HG03196 (cell line): Measurements from ENCODE around the gene PRRT2.
"Not testable (repeated sequence)": the region's sequence is repeated elsewhere in the genome, so short reads cannot be mapped to it uniquely, and the experiment has no call there.

Experiments
- ATAC-seq: cut with Tn5 transposase; IDR thresholded peaks from one replicate; pipeline ENCODE4 v1.9.1; 2021; ENCODE audit not compliant: unreplicated experiment

Gene PRRT2

GRCh38 chr16:29790949-29791844 is 20.8 kb upstream of the PRRT2 start:
- ATAC-seq = no peak

DNA sequence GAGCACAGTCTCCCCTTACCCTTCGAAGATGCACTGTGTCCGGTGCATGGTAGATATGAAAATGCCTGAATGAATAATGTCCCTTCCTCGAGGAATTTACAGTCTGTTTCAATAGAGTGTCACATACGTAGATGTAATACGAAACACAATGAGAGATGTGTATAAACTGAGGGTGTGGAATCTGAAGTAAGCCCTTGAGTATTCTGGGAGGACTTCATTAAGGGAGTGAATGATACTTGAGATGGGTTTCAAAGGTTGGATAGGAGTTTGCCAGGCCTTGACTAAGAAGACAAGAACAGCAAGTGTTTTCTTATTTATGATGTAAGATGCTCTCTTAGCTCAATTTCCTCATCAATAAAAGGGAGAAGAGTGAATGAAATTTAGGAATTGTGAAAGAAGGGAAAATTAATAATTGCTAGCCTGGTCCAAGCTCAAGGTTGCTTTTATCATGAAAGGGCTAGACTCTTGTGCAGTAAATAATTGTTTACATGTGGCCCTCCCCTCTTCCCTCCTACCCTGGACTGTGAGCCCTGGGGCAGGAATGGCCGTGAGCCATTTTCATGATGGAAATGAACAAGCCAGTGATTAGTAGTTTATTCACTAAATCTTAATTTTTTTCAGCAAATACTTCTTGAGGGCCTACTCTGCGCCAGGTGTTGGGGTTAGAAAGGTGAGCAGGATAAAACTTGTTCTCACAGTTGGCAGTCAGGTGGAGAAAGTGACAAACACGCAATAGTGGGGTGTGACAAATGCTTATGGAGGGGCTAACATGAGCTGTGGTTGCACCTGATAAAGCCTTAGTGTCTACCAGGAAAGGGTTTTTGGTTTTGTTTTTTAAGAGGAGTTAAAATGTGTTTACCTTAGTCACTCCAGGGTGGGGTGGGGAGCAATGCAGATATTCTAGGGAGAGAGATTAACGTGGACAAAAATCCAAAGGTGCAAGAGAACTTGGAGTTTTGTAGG is 19.9 kb upstream of the PRRT2 start:
- ATAC-seq = no peak

DNA sequence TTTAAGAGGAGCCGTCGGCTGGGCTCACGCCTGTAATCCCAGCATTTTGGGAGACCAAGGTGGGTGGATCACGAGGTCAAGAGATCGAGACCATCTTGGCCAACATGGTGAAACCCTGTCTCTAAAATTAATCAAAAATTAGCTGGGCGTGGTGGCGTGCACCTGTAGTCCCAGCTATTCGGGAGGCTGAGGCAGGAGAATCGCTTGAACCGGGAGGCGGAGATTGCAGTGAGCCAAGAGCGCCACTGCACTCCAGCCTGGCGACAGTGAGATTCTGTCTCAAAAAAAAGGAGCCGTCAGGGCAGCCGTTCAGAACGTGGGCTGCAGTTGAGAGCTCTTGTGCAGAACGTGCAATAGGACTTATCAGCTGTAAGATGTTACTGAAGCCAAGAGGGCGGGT is 18.8 kb upstream of the PRRT2 start:
- ATAC-seq = not testable (repeated sequence)

- no peak for ATAC-seq
Observed at GRCh38 chr16:29794231-29794710, 17.7 kb upstream of the PRRT2 start.

GRCh38 chr16:29802416-29802935 is 9.5 kb upstream of the PRRT2 start:
- ATAC-seq = no peak

DNA sequence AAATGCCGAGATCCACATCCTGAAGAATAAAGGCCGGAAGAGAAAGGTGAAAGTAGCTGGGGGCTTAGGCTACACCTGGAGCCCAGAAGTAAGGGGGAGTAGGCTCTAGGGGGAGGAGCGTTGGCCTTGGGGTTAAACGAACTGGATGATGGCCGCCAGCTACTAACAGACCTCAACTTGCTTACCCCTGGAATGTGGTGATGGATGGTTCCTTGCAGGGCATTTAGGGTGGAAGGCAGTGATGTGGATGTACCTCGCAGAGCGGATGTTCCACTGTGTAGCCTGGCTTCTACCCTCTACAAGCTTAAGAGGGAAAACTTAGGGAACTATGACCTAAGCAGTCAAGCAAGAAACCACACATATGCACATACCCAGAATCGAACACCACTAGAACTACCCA is 8.0 kb upstream of the PRRT2 start:
- ATAC-seq = no peak

- peak; percentile 0 for ATAC-seq
Observed at GRCh38 chr16:29804455-29805231, 7.3 kb upstream of the PRRT2 start.

DNA sequence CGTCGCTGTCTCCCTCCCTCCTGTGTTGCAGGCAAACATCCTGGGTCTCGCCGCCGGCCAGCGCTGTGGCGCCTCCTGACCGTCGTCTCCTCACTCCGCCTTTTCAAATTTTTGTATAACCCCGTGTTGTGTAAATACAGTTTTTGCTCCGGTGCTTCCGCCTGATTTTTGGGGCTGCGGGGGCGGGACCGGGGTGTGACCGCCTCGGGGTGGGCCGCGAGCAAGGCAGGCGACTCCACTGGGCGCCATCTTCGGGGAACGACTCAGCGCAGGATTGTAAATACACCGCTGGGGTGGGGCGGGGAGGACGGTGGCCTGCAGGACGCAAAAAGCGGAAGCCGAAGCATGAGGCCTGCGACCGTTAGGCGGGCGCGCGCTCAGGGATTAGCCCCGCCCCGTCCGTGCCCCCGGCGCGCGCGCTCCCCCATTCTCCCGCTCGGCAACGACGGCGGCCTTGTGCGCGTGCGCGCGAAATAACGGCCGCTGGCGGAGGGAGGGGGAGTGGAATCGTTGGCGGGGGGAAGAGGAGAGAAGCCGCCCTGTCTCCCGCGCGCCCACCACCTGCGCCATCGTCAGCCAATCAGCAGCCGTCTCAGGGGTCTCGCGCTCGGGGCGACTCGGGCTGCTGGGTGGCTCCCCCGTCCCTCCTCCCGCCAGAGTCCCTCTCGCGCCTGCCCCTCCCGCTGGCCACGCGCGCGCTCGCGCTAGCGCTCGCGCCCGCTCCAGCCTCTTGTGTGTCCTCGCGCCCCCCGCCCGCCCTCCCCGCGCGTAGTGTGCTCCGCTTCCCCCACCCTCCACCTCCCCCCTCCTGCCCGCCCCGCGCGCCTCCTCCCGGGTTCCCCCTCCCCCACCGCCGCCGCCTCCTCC is 6.5 kb upstream of the PRRT2 start:
- ATAC-seq = peak; percentile 51

DNA sequence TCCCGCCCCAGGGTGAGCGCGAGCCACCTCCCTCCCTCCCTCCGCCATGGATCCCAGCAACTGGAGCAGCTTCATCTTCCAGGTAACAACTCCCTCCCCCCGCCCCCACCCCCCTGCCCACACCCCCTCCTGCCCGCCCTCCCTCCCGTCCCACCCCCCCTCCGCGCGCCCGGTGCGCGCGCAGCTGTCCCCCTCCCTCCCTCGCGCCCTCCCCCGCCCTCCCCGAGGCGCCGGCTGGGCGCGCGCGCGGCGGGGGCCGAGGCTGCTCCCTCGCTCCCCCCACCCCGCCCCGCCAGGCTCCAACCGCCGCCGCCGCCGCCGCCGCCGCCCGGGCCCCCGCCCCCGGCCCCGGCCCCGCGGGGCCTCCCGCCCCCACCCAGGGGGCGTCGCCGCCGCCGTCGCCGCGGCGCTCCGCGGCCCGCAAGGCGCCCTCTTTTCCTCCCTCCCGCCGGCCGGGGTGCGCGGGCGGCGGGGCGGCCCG is 5.9 kb upstream of the PRRT2 start, which contains the start of gene MAZ:
MAZ (plus strand) TSS at position 431 of the 481 bp plus-strand sequence. CDS start 173 bp downstream, outside the sequence.
- peak; percentile 0 for ATAC-seq

DNA sequence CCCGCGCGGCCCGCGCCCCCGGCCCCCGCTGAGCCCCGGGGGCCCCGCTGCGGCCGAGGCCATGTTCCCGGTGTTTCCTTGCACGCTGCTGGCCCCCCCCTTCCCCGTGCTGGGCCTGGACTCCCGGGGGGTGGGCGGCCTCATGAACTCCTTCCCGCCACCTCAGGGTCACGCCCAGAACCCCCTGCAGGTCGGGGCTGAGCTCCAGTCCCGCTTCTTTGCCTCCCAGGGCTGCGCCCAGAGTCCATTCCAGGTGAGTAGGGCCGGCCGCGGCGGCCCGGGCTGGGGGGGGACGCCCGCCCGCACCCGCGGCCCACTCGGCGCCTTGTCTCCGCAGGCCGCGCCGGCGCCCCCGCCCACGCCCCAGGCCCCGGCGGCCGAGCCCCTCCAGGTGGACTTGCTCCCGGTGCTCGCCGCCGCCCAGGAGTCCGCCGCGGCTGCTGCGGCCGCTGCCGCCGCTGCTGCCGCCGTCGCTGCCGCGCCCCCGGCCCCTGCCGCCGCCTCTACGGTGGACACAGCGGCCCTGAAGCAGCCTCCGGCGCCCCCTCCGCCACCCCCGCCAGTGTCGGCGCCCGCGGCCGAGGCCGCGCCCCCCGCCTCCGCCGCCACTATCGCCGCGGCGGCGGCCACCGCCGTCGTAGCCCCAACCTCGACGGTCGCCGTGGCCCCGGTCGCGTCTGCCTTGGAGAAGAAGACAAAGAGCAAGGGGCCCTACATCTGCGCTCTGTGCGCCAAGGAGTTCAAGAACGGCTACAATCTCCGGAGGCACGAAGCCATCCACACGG is 5.2 kb upstream of the PRRT2 start:
- no peak for ATAC-seq

DNA sequence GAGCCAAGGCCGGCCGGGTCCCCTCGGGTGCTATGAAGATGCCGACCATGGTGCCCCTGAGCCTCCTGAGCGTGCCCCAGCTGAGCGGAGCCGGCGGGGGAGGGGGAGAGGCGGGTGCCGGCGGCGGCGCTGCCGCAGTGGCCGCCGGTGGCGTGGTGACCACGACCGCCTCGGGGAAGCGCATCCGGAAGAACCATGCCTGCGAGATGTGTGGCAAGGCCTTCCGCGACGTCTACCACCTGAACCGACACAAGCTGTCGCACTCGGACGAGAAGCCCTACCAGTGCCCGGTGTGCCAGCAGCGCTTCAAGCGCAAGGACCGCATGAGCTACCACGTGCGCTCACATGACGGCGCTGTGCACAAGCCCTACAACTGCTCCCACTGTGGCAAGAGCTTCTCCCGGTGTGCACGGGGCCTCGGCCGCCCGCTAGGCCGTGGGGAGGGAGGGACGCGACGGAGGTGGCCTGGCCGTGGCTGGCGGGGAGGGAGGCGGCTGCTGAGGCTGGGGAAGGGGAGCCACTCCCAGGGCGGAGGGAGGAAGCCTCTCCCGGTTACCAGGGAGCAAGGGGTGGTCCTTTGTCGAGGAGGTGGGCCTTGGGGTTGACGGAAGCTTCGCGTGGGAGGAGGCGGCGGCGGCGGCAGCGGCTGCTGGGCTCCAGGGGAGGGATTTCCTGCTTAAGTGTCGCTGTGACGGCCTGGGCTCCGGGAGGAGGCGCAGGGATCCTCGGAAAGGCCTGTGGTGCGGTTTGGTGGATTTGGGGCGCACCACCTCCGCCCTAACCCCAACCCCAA is 4.4 kb upstream of the PRRT2 start:
- peak; percentile 15 for ATAC-seq

- no peak for ATAC-seq
Observed at GRCh38 chr16:29808219-29808900, 3.6 kb upstream of the PRRT2 start.

DNA sequence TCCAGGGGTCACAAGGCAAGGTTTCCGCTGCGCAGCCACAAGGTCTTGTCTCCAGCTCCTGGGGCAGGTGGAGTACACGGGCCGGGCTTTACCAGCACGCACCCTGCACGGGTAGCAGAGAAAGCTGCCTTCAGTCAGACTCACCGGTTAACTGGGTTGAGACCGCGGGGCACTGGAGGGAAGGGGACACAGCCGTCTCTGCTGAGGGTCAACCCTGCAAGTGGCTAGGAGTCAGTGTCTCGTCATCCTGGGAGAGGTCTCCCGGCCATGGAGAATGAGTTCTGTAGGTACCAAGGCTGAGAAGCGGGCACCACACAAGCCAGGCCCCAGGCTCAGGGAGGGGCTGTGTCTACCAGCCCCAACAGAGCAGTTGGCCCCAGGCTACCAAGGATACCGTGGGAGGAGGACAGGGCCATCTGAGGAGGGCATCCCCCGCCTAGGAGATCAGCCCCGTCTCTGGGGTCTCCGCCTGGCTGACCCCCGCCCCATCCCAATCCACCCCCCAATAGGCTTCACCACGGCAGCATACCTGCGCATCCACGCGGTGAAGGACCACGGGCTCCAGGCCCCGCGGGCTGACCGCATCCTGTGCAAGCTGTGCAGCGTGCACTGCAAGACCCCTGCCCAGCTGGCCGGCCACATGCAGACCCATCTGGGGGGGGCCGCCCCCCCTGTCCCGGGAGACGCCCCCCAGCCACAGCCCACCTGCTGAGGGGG is 2.8 kb upstream of the PRRT2 start:
- no peak for ATAC-seq

- ATAC-seq = no peak
Observed at GRCh38 chr16:29809850-29810698, 1.9 kb upstream of the PRRT2 start.

GRCh38 chr16:29810699-29811169 is 1.3 kb upstream of the PRRT2 start:
- ATAC-seq = no peak
